Activated CD8-positive, alpha-beta memory T cell treated with anti-CD3 and anti-CD28 coated beads for 1 hour (primary cell): ENCODE results near the gene ARHGEF37.

Experiments
- DNase-seq, 2 donors: peaks; one replicate each; pipeline ENCODE4 v3.0.0-alpha.2; 2020; ENCODE audit warnings: low read depth in 1 of 2; ENCODE audit errors: extremely low read depth in 1 of 2

The ARHGEF37 gene

DNA sequence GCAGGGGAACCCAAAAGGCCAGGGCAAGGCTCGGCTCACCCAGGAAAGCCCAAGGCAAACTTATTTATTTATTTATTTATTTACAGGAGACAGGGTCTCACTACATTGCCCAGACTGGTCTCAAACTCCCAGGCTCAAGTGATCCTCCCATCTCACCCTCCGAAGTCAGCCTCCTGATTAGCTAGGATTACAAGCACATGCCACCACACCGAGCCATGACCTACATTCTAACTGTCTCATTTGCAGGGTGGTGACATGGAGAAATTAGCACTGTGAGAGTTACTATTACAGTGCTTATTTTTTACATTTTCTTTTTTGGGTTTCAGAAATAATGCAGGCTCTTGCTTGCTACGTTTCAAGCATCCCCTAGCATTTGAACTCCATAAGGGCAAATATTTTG, 18.1 kb downstream of the ARHGEF37 start:
- no peak for DNase-seq

- DNase-seq: no peak
Observed at GRCh38 chr5:149600932-149601331, 19.6 kb downstream of the ARHGEF37 start.

DNA sequence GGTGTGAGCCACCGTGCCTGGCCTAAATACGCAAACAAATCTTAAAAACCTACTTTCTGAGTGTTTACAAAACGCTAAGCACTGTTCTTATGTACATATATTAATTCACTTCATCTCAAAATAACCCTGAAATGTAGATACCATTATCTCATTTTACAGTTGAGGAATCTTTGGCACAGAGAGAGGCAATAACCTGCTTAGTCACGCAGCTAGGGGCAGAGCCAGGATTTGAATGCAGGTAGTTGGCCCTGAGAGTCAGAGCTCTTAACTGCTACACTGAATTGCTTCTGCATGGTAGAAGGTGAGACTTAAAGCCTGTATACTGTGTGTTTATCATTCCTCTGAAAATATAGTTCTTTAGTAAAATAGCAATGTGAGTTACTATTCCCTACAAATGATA, 21.9 kb downstream of the ARHGEF37 start:
- no peak for DNase-seq

DNA sequence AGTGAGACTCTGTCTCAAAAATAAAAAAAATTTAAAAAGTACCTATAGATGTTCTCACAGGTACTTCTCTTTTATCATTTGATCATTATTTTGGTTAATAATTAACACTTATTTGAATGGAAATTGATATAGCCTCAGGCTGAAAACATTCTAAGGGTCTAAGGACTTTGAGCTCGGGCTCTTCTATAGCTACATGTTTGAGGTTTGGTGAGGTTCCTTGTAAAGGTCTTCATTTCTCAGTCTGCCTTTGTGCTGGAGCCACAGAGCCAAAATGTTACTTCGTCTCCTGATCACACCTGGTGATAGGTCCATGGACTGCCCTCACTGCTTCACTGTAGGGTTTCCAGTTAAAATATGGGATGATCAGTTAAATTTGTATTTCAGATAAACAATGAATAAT, 22.6 kb downstream of the ARHGEF37 start:
- no peak for DNase-seq

DNA sequence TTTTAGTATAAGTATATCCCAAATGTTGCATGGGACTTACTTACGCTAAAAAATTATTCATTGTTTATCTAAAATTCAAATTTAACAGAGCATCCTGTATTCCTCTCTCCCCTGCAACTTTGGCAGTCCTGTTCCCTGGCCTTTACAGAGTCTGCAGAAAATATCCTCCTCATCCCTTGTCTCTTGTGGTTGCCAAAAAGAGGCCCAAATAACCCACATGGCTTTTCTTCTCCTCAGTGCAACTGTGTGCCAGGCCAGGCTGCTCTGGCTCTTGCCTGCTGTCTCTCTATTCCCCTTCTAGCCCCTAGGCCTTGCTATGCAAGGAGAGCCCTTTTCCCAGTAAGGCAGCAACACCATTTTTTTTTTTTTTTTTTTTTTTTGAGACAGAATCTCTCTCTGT, 23.0 kb downstream of the ARHGEF37 start:
- DNase-seq: no peak

- DNase-seq: no peak
Observed at GRCh38 chr5:149605354-149605997, 24.2 kb downstream of the ARHGEF37 start.

DNA sequence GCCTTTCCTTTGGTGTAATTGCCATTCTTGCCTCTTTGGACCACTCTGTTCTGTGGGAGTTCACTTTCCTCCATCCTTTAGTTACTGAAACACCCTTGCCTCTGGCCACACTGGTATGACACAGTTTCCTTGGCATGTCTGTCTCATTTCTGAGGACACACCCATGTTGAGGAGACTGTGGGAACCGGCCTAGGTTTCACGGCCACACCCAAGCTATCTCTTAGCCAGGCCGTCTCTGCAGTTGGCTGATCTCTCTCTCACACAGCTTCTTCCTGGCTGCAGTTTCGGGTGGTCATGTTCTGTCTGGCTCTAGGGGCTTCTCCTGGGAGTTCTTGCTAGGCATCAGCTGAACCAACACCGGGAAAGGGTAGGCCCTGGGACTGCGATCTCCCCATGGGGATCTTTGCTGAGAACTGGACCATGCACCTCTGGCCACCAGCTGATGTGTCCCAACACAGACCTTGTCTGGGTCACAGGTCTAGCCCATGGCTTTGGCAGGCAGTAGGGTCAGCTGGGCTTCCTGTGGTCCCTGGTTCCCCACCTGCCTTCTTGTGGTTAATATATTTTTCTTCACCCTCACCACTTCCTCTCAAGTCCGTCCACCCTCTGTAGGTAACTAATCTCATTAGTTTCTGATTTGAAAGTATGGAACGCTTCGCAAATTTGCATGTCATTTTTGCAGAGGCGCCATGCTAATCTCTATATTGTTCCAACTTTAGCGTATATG, 24.9 kb downstream of the ARHGEF37 start:
- DNase-seq: no peak

GRCh38 chr5:149608936-149609545, 27.7 kb downstream of the ARHGEF37 start:
- DNase-seq: no peak

- DNase-seq: no peak
Observed at GRCh38 chr5:149609640-149610219, 28.4 kb downstream of the ARHGEF37 start.

- DNase-seq: no peak
Observed at GRCh38 chr5:149610589-149611255, 29.4 kb downstream of the ARHGEF37 start.

- DNase-seq: no peak
Observed at GRCh38 chr5:149611326-149611725, 30.0 kb downstream of the ARHGEF37 start.

DNA sequence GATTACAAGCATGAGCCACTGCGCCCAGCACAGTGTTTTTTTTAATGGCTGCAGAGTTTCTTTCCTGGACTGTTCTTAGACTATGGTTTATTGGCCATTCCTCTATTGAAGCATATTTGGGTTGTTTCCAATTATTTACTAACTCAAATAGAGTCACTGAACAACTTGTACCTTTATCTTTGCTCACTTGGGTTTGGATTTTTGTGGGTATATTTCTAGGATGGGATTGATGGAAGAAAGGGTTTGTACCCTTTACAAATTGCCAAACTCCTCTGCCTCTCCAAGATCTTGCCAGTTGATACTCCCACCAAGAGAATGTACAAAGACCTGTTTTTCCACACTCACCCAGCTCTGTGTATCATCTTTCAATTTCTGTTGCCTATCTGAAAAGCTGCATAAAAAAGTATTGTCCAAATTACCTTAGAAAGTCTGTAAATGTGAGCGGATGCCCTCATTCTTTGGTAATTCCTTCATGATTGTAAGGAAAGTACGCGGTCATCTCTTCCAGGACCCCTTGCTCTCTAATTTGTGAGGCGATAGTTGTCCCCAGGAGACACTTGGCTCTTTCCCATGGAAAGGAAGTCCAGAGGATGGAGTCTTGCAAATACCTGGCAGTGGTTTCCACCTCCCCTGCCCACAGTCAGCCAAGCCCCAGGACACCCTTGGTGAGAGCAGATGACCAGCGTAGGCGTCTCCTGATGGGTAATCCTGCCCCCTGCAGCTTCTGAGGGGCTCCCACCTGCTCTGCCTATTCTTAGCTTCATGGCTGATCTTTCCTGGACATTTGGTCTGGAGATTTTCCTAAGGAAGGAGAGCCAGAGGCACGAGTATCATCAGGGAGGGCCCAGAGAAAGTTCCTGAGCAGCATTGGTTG, 33.0 kb downstream of the ARHGEF37 start:
- no peak for DNase-seq

- DNase-seq: no peak
Observed at GRCh38 chr5:149615976-149616375, 34.7 kb downstream of the ARHGEF37 start.

DNA sequence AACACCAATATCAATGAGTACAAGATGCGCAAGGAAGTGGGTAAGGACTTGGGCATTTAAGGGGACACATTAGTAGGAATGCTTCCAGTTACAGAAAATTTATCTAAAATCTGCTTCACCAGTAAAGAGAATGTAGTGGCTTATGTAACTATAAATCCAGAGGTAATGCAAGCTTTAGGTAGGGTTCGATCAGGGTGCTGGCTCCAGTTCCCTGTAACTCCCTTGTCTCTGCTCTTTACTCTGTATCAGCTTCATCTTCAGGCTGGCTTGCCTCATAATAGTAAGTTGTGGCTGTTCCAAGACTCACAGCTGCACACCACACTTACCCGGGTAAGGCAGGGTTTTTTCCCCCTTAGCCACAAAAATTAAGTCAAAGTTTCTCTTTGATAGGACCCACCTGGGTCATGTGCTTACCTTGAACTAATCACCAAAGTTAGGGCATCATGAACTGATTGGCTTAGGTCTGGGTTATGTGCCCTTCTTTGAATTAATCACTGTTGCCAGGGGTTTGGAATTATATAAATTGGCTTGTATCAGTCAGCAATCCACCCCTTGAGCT, 35.5 kb downstream of the ARHGEF37 start:
- no peak for DNase-seq

GRCh38 chr5:149617760-149618306, 36.5 kb downstream of the ARHGEF37 start:
- DNase-seq: no peak

DNA sequence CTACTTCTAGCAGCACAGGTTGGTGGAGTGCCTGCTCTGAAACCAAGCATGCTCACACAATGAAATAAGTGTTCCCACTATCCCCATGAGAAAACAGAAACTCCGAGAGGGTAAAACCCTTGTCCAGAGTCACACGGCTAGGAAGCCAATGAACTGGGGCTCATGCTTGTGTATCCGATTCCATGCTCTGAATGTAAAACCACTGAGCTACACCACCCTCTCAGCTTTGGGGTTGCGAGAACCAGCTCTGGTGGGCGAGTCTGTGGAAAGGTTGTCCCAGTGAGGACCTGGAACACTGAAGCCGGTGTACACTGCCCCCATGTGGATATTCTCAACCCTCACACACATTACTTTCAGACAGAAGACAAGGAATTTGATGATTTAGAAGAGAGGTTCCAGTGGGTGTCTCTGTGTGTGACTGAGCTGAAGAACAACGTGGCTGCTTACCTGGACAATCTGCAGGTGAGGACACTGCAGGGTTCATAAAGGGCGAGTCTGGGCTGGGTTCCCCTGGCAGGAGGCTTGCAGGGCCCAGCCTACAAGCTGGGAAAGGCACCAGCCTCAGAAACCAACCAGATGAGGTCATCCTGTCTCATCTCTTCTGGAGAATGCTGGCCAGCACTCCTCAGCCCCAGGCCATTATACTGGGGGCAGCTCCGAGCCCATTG, 37.4 kb downstream of the ARHGEF37 start:
- no peak for DNase-seq

GRCh38 chr5:149621415-149622098, 40.3 kb downstream of the ARHGEF37 start:
- no peak for DNase-seq

GRCh38 chr5:149622466-149622865, 41.2 kb downstream of the ARHGEF37 start:
- no peak for DNase-seq

DNA sequence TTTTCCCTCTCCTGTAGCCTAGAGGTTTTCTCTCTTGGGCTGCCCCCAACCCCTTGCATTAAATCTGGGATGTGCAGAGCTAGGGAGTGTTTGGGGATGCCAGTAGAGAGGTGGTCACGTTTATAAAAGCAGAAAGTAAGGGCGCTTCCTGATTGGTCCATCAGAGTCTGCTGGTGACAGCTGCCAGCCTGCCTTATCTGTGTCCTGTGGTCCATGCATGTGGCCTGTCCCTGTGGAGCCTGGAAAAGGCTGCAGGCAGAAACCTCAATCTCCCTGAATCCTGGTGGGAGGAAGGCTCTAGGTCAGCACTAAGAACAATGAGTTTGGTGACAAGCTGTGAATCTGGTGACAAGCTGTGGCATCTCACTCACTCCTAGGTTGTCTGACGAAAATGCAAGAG, 42.2 kb downstream of the ARHGEF37 start:
- no peak for DNase-seq
